ENCODE data around the gene PES1. TPM values are rescaled to one million over a fixed set of nuclear protein-coding genes. Genes with fewer than 3 reads are reported as not detected.
A peak's percentile ranks its signal among the peaks of the same experiment; 100 is the strongest.

PES1 gene
- total and polyA plus RNA-seq, 2 experiments from 2014 or later, result 64.1 to 76.9 TPM

DNA sequence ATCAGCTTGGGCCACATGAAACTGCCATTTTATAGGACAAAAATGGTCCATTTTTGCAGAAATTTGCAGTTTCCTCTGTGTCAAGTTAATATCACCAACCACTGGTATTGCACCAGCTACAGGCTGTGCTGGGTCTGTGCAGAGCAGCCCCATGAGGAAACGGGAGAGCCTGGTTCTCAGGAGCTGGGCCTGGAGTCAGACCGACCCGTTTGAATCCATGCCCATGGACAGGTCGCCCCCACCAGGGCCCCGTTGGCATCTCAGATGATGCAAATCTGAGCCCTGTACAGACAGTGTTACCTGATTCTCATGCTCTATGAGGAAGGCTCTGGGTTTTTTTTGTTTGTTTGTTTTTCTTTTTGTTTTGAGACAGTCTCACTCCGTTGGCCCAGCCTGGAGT lies 35.3 kb downstream of the PES1 start:
- H3K36me3 Mint-ChIP-seq (ENCODE audit: low read depth), result no peaks in the 10 kb centered on the region; the same call in 2 of the 3 replicates
- no peaks in the 10 kb centered on the region for H3K79me2 ChIP-seq (replicated peaks; ENCODE audit: insufficient read depth)
- peak; percentile 41 for DNase-seq (ENCODE audit: low spot score)
- peaks cover 23% of the 10 kb centered on the region; the same call in 2 of the 3 replicates for H3K4me1 Mint-ChIP-seq
- no peak for TF ChIP-seq ZNF462 (CRISPR knock-in tag; IDR thresholded peaks at IDR 0.05)
- no peak for TF ChIP-seq EZH2phosphoT487 (IDR thresholded peaks at IDR 0.05; ENCODE audit: unreplicated experiment)
- TF ChIP-seq POLR2AphosphoS5 (IDR thresholded peaks at IDR 0.05; ENCODE audit: low read depth), result no peak
- no peak for TF ChIP-seq EZH2 (IDR thresholded peaks at IDR 0.05; ENCODE audit: low read depth, unreplicated experiment)
- TF ChIP-seq STAT1 (IDR thresholded peaks at IDR 0.05; ENCODE audit: unreplicated experiment), result no peak
- peak; percentile 43 to 53 for TF ChIP-seq CTCF (conservative IDR thresholded peaks at IDR 0.05; ENCODE audit: low read depth in 2 of 2)
- H3K9me3 Mint-ChIP-seq, result no peaks in the 10 kb centered on the region
- H3K27ac ChIP-seq (ENCODE audit: low read depth), result no peak overlapping the region
- no peaks in the 10 kb centered on the region for H3K9me2 ChIP-seq (ENCODE audit: insufficient read depth)
- no peaks in the 10 kb centered on the region for H3K27me3 ChIP-seq (ENCODE audit: insufficient read depth)
- no peaks in the 10 kb centered on the region for H4K20me1 ChIP-seq (replicated peaks; ENCODE audit: insufficient read depth)
- H3K36me3 ChIP-seq (ENCODE audit: insufficient read depth), result no peaks in the 10 kb centered on the region
- H3K4me1 ChIP-seq (ENCODE audit: insufficient read depth), result peaks cover 17% of the 10 kb centered on the region
- H3K4me2 ChIP-seq, result no peak overlapping the region
- H3K27ac Mint-ChIP-seq, result no peak overlapping the region
- no peak overlapping the region for H2AFZ ChIP-seq
- peaks cover 9% of the 10 kb centered on the region for H3K27me3 Mint-ChIP-seq (ENCODE audit: insufficient read depth, low read depth, poor library complexity)
- H3K4me3 ChIP-seq, result no peak overlapping the region
- peak; percentile 41 for ATAC-seq
- no peak overlapping the region for H3K4me3 Mint-ChIP-seq
- H3F3A ChIP-seq (replicated peaks; ENCODE audit: low read depth), result no peaks in the 10 kb centered on the region

Measured in GM23338 (cell line).